Activated naive CD4-positive, alpha-beta T cell treated with anti-CD3 and anti-CD28 coated beads for 36 hours (primary cell): Measurements from ENCODE around the gene NUP153. TPM values are rescaled to one million over a fixed set of nuclear protein-coding genes. Genes with fewer than 3 reads are reported as not detected.

ENCODE experiments used
- CTCF ChIA-PET: fragments of 350-600 bp; sonication (Branson Sonifier 250); formaldehyde crosslinking; loops from one replicate; lab custom pipeline; 2021; ENCODE audit warnings: antibody characterized with exemption; lab: Charles Lee
- DNase-seq: peaks from one replicate; pipeline ENCODE4 v3.0.0-alpha.2; 2020
- H3K27ac Mint-ChIP-seq: one replicate; pipeline ENCODE4 v1.8.0; 2021; ENCODE audit warnings: mild to moderate bottlenecking, mixed read lengths
- H3K27me3 Mint-ChIP-seq: one replicate; pipeline ENCODE4 v1.8.0; 2021; ENCODE audit warnings: low read depth, mixed read lengths
- H3K36me3 Mint-ChIP-seq: one replicate; pipeline ENCODE4 v1.8.0; 2021; ENCODE audit warnings: low read depth, mixed read lengths
- H3K4me1 Mint-ChIP-seq: one replicate; pipeline ENCODE4 v1.8.0; 2021; ENCODE audit warnings: low read depth, mixed read lengths
- H3K4me3 Mint-ChIP-seq: one replicate; pipeline ENCODE4 v1.8.0; 2021; ENCODE audit warnings: mild to moderate bottlenecking, moderate library complexity, mixed read lengths
- H3K9me3 Mint-ChIP-seq: one replicate; pipeline ENCODE4 v1.8.0; 2021; ENCODE audit warnings: mixed read lengths
- intact Hi-C: fragments of 100-400 bp; cut with micrococcal nuclease; formaldehyde crosslinking; loops from one replicate; pipeline ENCODE4 v1.15.1; 2023
- total RNA-seq, 2 experiments: library from RNA; stranded (reverse); gene quantifications; one replicate each; pipeline ENCODE4 v1.2.3, GENCODE V29; 2021

The NUP153 gene
- total RNA-seq, 2 experiments from 2014 or later: 65.3 to 67.2 TPM

GRCh38 chr6:17648745-17649144 is 58.0 kb downstream of the NUP153 start:
- no peak for DNase-seq
- Mint-ChIP-seq H3K4me1 (peaks cover 11% of the 10 kb centered on the region), H3K27me3 (no peaks in the 10 kb centered on the region), H3K36me3 (peaks cover 44% of the 10 kb centered on the region), H3K27ac (no peak overlapping the region), H3K4me3 (no peak overlapping the region), H3K9me3 (no peaks in the 10 kb centered on the region)
- CTCF ChIA-PET: no interaction called here
- intact Hi-C loops: no loop called here

GRCh38 chr6:17640477-17640917 is 66.2 kb downstream of the NUP153 start:
- Mint-ChIP-seq H3K27ac (no peak overlapping the region), H3K4me3 (no peak overlapping the region), H3K36me3 (peaks cover 62% of the 10 kb centered on the region), H3K9me3 (no peaks in the 10 kb centered on the region), H3K4me1 (peaks cover 24% of the 10 kb centered on the region), H3K27me3 (no peaks in the 10 kb centered on the region)
- CTCF ChIA-PET: no interaction called here
- intact Hi-C loops: no loop called here
- no peak for DNase-seq

GRCh38 chr6:17638212-17638715 is 68.5 kb downstream of the NUP153 start:
- DNase-seq: no peak
- H3K9me3 Mint-ChIP-seq: no peaks in the 10 kb centered on the region
- H3K4me1 Mint-ChIP-seq: peaks cover 43% of the 10 kb centered on the region
- CTCF ChIA-PET: interaction anchor here (0.6 to 0.9 kb wide), 2 partner anchors 14 to 84 kb away, joined by 3 read pairs; no protein-coding TSS in a partner anchor
- H3K27ac Mint-ChIP-seq: no peak overlapping the region
- H3K27me3 Mint-ChIP-seq: no peaks in the 10 kb centered on the region
- no peak overlapping the region for H3K4me3 Mint-ChIP-seq
- peaks cover 64% of the 10 kb centered on the region for H3K36me3 Mint-ChIP-seq
- intact Hi-C loops: no loop called here

GRCh38 chr6:17635568-17635967 is 71.2 kb downstream of the NUP153 start:
- no peak overlapping the region for H3K4me3 Mint-ChIP-seq
- H3K4me1 Mint-ChIP-seq: peaks cover 45% of the 10 kb centered on the region
- no peak for DNase-seq
- intact Hi-C loops: no loop called here
- CTCF ChIA-PET: interaction anchor here (1.1 to 1.5 kb wide), 2 partner anchors 23 to 56 kb away, joined by 3 read pairs; no protein-coding TSS in a partner anchor
- peak overlapping the region; percentile 64 for H3K27ac Mint-ChIP-seq
- H3K36me3 Mint-ChIP-seq: peaks cover 65% of the 10 kb centered on the region
- no peaks in the 10 kb centered on the region for H3K27me3 Mint-ChIP-seq
- H3K9me3 Mint-ChIP-seq: no peaks in the 10 kb centered on the region

- Mint-ChIP-seq H3K27me3 (no peaks in the 10 kb centered on the region), H3K4me1 (peaks cover 47% of the 10 kb centered on the region), H3K27ac (peak overlapping the region; percentile 76), H3K36me3 (peaks cover 70% of the 10 kb centered on the region), H3K4me3 (no peak overlapping the region), H3K9me3 (no peaks in the 10 kb centered on the region)
- intact Hi-C loops: loop anchor here (2.0 to 5.0 kb wide), 3 partner anchors 31 to 73 kb away; partner anchors contain the start of gene NUP153
- DNase-seq: peak; percentile 50
- CTCF ChIA-PET: interaction anchor here (0.5 to 1.3 kb wide), 4 partner anchors 28 to 150 kb away, joined by 3 to 8 read pairs (median 4); no protein-coding TSS in a partner anchor
Measured at GRCh38 chr6:17633465-17634188, 73.1 kb downstream of the NUP153 start.

GRCh38 chr6:17632934-17633333 is 73.8 kb downstream of the NUP153 start:
- H3K4me1 Mint-ChIP-seq: peaks cover 44% of the 10 kb centered on the region
- H3K27ac Mint-ChIP-seq: no peak overlapping the region
- H3K36me3 Mint-ChIP-seq: peaks cover 67% of the 10 kb centered on the region
- no peak overlapping the region for H3K4me3 Mint-ChIP-seq
- no peak for DNase-seq
- H3K9me3 Mint-ChIP-seq: no peaks in the 10 kb centered on the region
- CTCF ChIA-PET: interaction anchor here (0.6 to 1.0 kb wide), 3 partner anchors 27 to 492 kb away, joined by 3 to 4 read pairs (median 3); no protein-coding TSS in a partner anchor
- intact Hi-C loops: loop anchor here (2.0 to 5.0 kb wide), 3 partner anchors 30 to 74 kb away; partner anchors contain the start of gene NUP153
- no peaks in the 10 kb centered on the region for H3K27me3 Mint-ChIP-seq

- CTCF ChIA-PET: no interaction called here
- Mint-ChIP-seq H3K9me3 (no peaks in the 10 kb centered on the region), H3K4me3 (no peak overlapping the region), H3K27me3 (no peaks in the 10 kb centered on the region), H3K27ac (peak overlapping the region; percentile 50), H3K36me3 (peaks cover 62% of the 10 kb centered on the region), H3K4me1 (peaks cover 31% of the 10 kb centered on the region)
- no peak for DNase-seq
- intact Hi-C loops: loop anchor here (5.0 kb wide), 1 partner anchor 42 kb away; no protein-coding TSS in a partner anchor
Measured at GRCh38 chr6:17630511-17631073, 76.1 kb downstream of the NUP153 start.

- intact Hi-C loops: loop anchor here (5.0 kb wide), 1 partner anchor 42 kb away; no protein-coding TSS in a partner anchor
- DNase-seq: no peak
- H3K4me3 Mint-ChIP-seq: no peak overlapping the region
- no peaks in the 10 kb centered on the region for H3K27me3 Mint-ChIP-seq
- H3K36me3 Mint-ChIP-seq: peaks cover 63% of the 10 kb centered on the region
- no peaks in the 10 kb centered on the region for H3K9me3 Mint-ChIP-seq
- peak overlapping the region; percentile 14 for H3K27ac Mint-ChIP-seq
- H3K4me1 Mint-ChIP-seq: peaks cover 27% of the 10 kb centered on the region
- CTCF ChIA-PET: no interaction called here
Measured at GRCh38 chr6:17629824-17630510, 76.8 kb downstream of the NUP153 start.

- intact Hi-C loops: no loop called here
- Mint-ChIP-seq H3K4me1 (peaks cover 28% of the 10 kb centered on the region), H3K27ac (no peak overlapping the region), H3K4me3 (no peak overlapping the region), H3K27me3 (no peaks in the 10 kb centered on the region), H3K9me3 (no peaks in the 10 kb centered on the region), H3K36me3 (peaks cover 64% of the 10 kb centered on the region)
- DNase-seq: no peak
- CTCF ChIA-PET: interaction anchor here (1.0 kb wide), 1 partner anchor 16 kb away, joined by 3 read pairs; no protein-coding TSS in a partner anchor
Measured at GRCh38 chr6:17628873-17629272, 77.9 kb downstream of the NUP153 start.

- DNase-seq: no peak
- Mint-ChIP-seq H3K9me3 (no peaks in the 10 kb centered on the region), H3K4me1 (peaks cover 27% of the 10 kb centered on the region), H3K36me3 (peaks cover 56% of the 10 kb centered on the region), H3K27ac (no peak overlapping the region), H3K27me3 (no peaks in the 10 kb centered on the region), H3K4me3 (no peak overlapping the region)
- CTCF ChIA-PET: interaction anchor here (1.2 kb wide), 1 partner anchor 14 kb away, joined by 3 read pairs; no protein-coding TSS in a partner anchor
- intact Hi-C loops: no loop called here
Measured at GRCh38 chr6:17624396-17624795, 82.3 kb downstream of the NUP153 start.

- intact Hi-C loops: no loop called here
- H3K4me1 Mint-ChIP-seq: peaks cover 29% of the 10 kb centered on the region
- H3K4me3 Mint-ChIP-seq: no peak overlapping the region
- DNase-seq: no peak
- no peaks in the 10 kb centered on the region for H3K27me3 Mint-ChIP-seq
- H3K27ac Mint-ChIP-seq: no peak overlapping the region
- peaks cover 60% of the 10 kb centered on the region for H3K36me3 Mint-ChIP-seq
- no peaks in the 10 kb centered on the region for H3K9me3 Mint-ChIP-seq
- CTCF ChIA-PET: no interaction called here
Measured at GRCh38 chr6:17622144-17622543, 84.6 kb downstream of the NUP153 start.

GRCh38 chr6:17621003-17621402 is 85.7 kb downstream of the NUP153 start:
- Mint-ChIP-seq H3K4me3 (no peak overlapping the region), H3K36me3 (peaks cover 64% of the 10 kb centered on the region), H3K4me1 (peaks cover 29% of the 10 kb centered on the region), H3K27me3 (no peaks in the 10 kb centered on the region), H3K27ac (peak overlapping the region; percentile 30), H3K9me3 (no peaks in the 10 kb centered on the region)
- intact Hi-C loops: no loop called here
- DNase-seq: no peak
- CTCF ChIA-PET: interaction anchor here (0.6 to 1.3 kb wide), 2 partner anchors 21 to 70 kb away, joined by 3 to 4 read pairs; partner anchors contain the start of gene FAM8A1
